ENCODE data around the gene IQSEC1. TPM values are rescaled to one million over a fixed set of nuclear protein-coding genes. Genes with fewer than 3 reads are reported as not detected.

Gene IQSEC1
- polyA plus RNA-seq, 1 donor (not counting 4 experiments of a cell fraction or from before 2014, with no cell fraction given): 2.8 TPM

DNA sequence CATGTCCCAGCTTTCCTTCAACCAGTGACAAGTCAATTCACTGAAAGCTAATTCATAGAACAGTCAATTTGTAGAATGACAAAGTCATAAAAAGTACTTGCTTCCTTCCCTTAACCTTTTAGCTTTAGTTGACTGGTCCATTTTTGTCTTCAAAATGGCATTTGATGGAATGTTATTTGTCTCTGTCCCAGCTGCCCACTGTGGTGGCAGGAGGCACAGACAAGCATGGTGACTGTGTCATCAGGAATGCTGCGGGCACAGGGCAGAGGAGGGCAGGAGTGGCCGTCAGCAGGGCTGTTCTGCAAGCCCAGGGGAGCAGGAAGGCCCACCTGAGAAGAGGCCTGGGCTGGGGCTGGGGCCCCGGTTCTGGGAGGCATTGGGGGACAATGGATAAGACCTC lies 10.0 kb downstream of the IQSEC1 start:
- no peak overlapping the region for H3K27ac ChIP-seq (ENCODE audit: control insufficient read depth, insufficient read depth, low read length)
- H3K9me1 ChIP-seq (ENCODE audit: control insufficient read depth, extremely low read depth, insufficient read depth, low read length): no peaks in the 10 kb centered on the region
- dilution Hi-C loops (cut with MboI; ENCODE audit: extremely low pct_ligation_motif_present, low sequenced_read_pairs): no loop called here
- no peak overlapping the region for H3K9ac ChIP-seq (ENCODE audit: control insufficient read depth, extremely low read depth, insufficient read depth, low read length)
- H3K27me3 ChIP-seq (ENCODE audit: control insufficient read depth, extremely low read depth, insufficient read depth, low read length): peaks cover 8% of the 10 kb centered on the region
- H2AFZ ChIP-seq (ENCODE audit: control insufficient read depth, low read length): no peak overlapping the region
- H3K4me3 ChIP-seq (ENCODE audit: control insufficient read depth in 2 of 3, extremely low read depth in 1 of 3, insufficient read depth in 2 of 3, low read depth in 1 of 3, low read length in 3 of 3): no peak overlapping the region
- DNase-seq (ENCODE audit: low read depth, low spot score) (no peak), FAIRE-seq (no peak)
- H3K4me2 ChIP-seq (ENCODE audit: control insufficient read depth, extremely low read depth, insufficient read depth, low read depth, low read length): no peak overlapping the region
- no peaks in the 10 kb centered on the region for H3K9me3 ChIP-seq (ENCODE audit: control insufficient read depth, low read depth, low read length)
- H4K20me1 ChIP-seq (ENCODE audit: control insufficient read depth, extremely low read depth, insufficient read depth, low read length): no peaks in the 10 kb centered on the region
- no peaks in the 10 kb centered on the region for H3K79me2 ChIP-seq (ENCODE audit: control insufficient read depth, insufficient read depth, low read length)
- H3K36me3 ChIP-seq (ENCODE audit: control insufficient read depth in 2 of 2, extremely low read depth in 1 of 2, insufficient read depth in 2 of 2, low read length in 2 of 2): no peaks in the 10 kb centered on the region
- TF ChIP-seq, protein P1, sequence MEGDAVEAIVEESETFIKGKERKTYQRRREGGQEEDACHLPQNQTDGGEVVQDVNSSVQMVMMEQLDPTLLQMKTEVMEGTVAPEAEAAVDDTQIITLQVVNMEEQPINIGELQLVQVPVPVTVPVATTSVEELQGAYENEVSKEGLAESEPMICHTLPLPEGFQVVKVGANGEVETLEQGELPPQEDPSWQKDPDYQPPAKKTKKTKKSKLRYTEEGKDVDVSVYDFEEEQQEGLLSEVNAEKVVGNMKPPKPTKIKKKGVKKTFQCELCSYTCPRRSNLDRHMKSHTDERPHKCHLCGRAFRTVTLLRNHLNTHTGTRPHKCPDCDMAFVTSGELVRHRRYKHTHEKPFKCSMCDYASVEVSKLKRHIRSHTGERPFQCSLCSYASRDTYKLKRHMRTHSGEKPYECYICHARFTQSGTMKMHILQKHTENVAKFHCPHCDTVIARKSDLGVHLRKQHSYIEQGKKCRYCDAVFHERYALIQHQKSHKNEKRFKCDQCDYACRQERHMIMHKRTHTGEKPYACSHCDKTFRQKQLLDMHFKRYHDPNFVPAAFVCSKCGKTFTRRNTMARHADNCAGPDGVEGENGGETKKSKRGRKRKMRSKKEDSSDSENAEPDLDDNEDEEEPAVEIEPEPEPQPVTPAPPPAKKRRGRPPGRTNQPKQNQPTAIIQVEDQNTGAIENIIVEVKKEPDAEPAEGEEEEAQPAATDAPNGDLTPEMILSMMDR (optimal IDR thresholded peaks at IDR 0.05 in 1 of 3, IDR thresholded peaks at IDR 0.05 in 1 of 3, conservative IDR thresholded peaks at IDR 0.05 in 1 of 3; ENCODE audit: extremely low read depth in 1 of 3, insufficient read depth in 2 of 3, low read length in 3 of 3): no peak
- no peak for TF ChIP-seq EZH2 (IDR thresholded peaks at IDR 0.05; ENCODE audit: low read length)
- no peaks in the 10 kb centered on the region for H3K4me1 ChIP-seq (ENCODE audit: control insufficient read depth, extremely low read depth, insufficient read depth, low read length)

DNA sequence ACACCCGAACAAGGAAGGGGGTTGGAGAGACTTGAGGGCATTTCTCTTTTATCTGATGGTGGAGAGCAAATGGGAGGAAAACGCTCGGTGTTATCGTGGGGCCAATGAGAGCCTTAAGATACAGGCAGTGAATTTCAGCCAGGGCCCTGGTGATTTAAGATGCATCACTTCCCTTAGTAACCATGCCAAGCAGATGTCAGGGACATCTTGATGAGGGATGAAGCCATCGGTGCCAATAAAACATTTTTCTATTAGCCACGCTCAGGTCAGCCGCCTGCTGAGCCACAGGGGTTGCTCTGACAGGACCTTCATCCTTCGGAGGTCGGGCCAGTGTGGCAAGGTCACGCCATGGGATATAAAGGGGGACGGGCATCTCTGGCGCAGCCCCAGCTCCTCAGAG lies 10.6 kb downstream of the IQSEC1 start:
- Histone ChIP-seq H3K9me1 (ENCODE audit: control insufficient read depth, extremely low read depth, insufficient read depth, low read length) (no peaks in the 10 kb centered on the region), H3K79me2 (ENCODE audit: control insufficient read depth, insufficient read depth, low read length) (no peaks in the 10 kb centered on the region), H3K4me1 (ENCODE audit: control insufficient read depth, extremely low read depth, insufficient read depth, low read length) (no peaks in the 10 kb centered on the region), H4K20me1 (ENCODE audit: control insufficient read depth, extremely low read depth, insufficient read depth, low read length) (no peaks in the 10 kb centered on the region), H3K27me3 (ENCODE audit: control insufficient read depth, extremely low read depth, insufficient read depth, low read length) (peaks cover 8% of the 10 kb centered on the region), H3K9ac (ENCODE audit: control insufficient read depth, extremely low read depth, insufficient read depth, low read length) (no peak overlapping the region), H3K9me3 (ENCODE audit: control insufficient read depth, low read depth, low read length) (no peaks in the 10 kb centered on the region), H3K4me2 (ENCODE audit: control insufficient read depth, extremely low read depth, insufficient read depth, low read depth, low read length) (no peak overlapping the region), H2AFZ (ENCODE audit: control insufficient read depth, low read length) (no peak overlapping the region), H3K36me3 (ENCODE audit: control insufficient read depth in 2 of 2, extremely low read depth in 1 of 2, insufficient read depth in 2 of 2, low read length in 2 of 2) (no peaks in the 10 kb centered on the region), H3K27ac (ENCODE audit: control insufficient read depth, insufficient read depth, low read length) (no peak overlapping the region), H3K4me3 (ENCODE audit: control insufficient read depth in 2 of 3, extremely low read depth in 1 of 3, insufficient read depth in 2 of 3, low read depth in 1 of 3, low read length in 3 of 3) (no peak overlapping the region)
- DNase-seq (ENCODE audit: low read depth, low spot score) (no peak), FAIRE-seq (no peak)
- dilution Hi-C loops (cut with MboI; ENCODE audit: extremely low pct_ligation_motif_present, low sequenced_read_pairs): no loop called here
- TF ChIP-seq, protein P1 (optimal IDR thresholded peaks at IDR 0.05 in 1 of 3, IDR thresholded peaks at IDR 0.05 in 1 of 3, conservative IDR thresholded peaks at IDR 0.05 in 1 of 3; ENCODE audit: extremely low read depth in 1 of 3, insufficient read depth in 2 of 3, low read length in 3 of 3): no peak
- TF ChIP-seq EZH2 (IDR thresholded peaks at IDR 0.05; ENCODE audit: low read length): no peak
